ENCODE measurements around the gene ADGRL3. TPM values are rescaled to one million over a fixed set of nuclear protein-coding genes. Genes with fewer than 3 reads are reported as not detected.

Gene ADGRL3
- total and polyA plus RNA-seq, 9 donors: 0.88 to 9.5 (median 2.5) TPM

GRCh38 chr4:61185288-61185687, 14.8 kb upstream of the ADGRL3 start:
- Histone ChIP-seq H3K4me3 (no peak overlapping the region), H3K9me3 (no peaks in the 10 kb centered on the region), H3K27ac (no peak overlapping the region), H3K27me3 (no peaks in the 10 kb centered on the region), H3K36me3 (no peaks in the 10 kb centered on the region), H3K4me1 (ENCODE audit: insufficient read depth) (no peaks in the 10 kb centered on the region)
- TF ChIP-seq POLR2A (IDR thresholded peaks at IDR 0.05) (no peak), CTCF (IDR thresholded peaks at IDR 0.05) (no peak), EP300 (IDR thresholded peaks at IDR 0.05) (no peak)
- no peak for DNase-seq
- intact Hi-C loops (cut with DNase I): no loop called here

- Histone ChIP-seq H3K27ac (no peak overlapping the region), H3K27me3 (no peaks in the 10 kb centered on the region), H3K9me3 (no peaks in the 10 kb centered on the region), H3K4me3 (no peak overlapping the region), H3K4me1 (ENCODE audit: insufficient read depth) (no peaks in the 10 kb centered on the region), H3K36me3 (no peaks in the 10 kb centered on the region)
- TF ChIP-seq EP300 (IDR thresholded peaks at IDR 0.05) (no peak), CTCF (IDR thresholded peaks at IDR 0.05) (no peak), POLR2A (IDR thresholded peaks at IDR 0.05) (no peak)
- no peak for DNase-seq
- intact Hi-C loops (cut with DNase I): no loop called here
- WGBS, 3 donors: 81 to 86% (median 85%) methylated on average over 2 of the region's 2 CpGs
Measured at GRCh38 chr4:61192392-61192791, 7.7 kb upstream of the ADGRL3 start.

GRCh38 chr4:61193863-61194262, 6.3 kb upstream of the ADGRL3 start:
- WGBS, 3 donors: 89 to 91% (median 91%) methylated on average over 4 of the region's 4 CpGs
- Histone ChIP-seq H3K4me3 (no peak overlapping the region), H3K9me3 (no peaks in the 10 kb centered on the region), H3K27me3 (no peaks in the 10 kb centered on the region), H3K36me3 (no peaks in the 10 kb centered on the region), H3K4me1 (ENCODE audit: insufficient read depth) (no peaks in the 10 kb centered on the region), H3K27ac (no peak overlapping the region)
- no peak for DNase-seq
- intact Hi-C loops (cut with DNase I): no loop called here
- TF ChIP-seq CTCF (IDR thresholded peaks at IDR 0.05) (no peak), EP300 (IDR thresholded peaks at IDR 0.05) (no peak), POLR2A (IDR thresholded peaks at IDR 0.05) (no peak)

GRCh38 chr4:61194571-61194970, 5.6 kb upstream of the ADGRL3 start:
- 82 to 88% (median 85%) methylated on average over 1 of the region's 1 CpG for WGBS, 3 donors
- intact Hi-C loops (cut with DNase I): no loop called here

More at GRCh38 chr4:61194571-61194970, 5.6 kb upstream of the ADGRL3 start:
- DNase-seq: no peak
- TF ChIP-seq EP300 (IDR thresholded peaks at IDR 0.05) (no peak), POLR2A (IDR thresholded peaks at IDR 0.05) (no peak), CTCF (IDR thresholded peaks at IDR 0.05) (no peak)
- no peaks in the 10 kb centered on the region for H3K27me3 ChIP-seq
- H3K4me1 ChIP-seq (ENCODE audit: insufficient read depth): no peaks in the 10 kb centered on the region
- no peak overlapping the region for H3K4me3 ChIP-seq
- H3K27ac ChIP-seq: no peak overlapping the region
- H3K9me3 ChIP-seq: no peaks in the 10 kb centered on the region
- no peaks in the 10 kb centered on the region for H3K36me3 ChIP-seq
